ENCODE results near the gene C16orf86. TPM values are rescaled to one million over a fixed set of nuclear protein-coding genes. Genes with fewer than 3 reads are reported as not detected.

The C16orf86 gene
- total RNA-seq, 1 experiment from 2014 or later: 4.9 TPM

GRCh38 chr16:67666032-67666551 lies 522 bp upstream of the C16orf86 start (continued):
- TF ChIP-seq ZNF263 (CRISPR knock-in tag; IDR thresholded peaks at IDR 0.05; ENCODE audit: low read depth) (0 out of 2 replicates have a peak, but pooled peaks have one; percentile 10), TEAD4 (CRISPR knock-in tag; IDR thresholded peaks at IDR 0.05) (no peak), GABPB1 (CRISPR knock-in tag; IDR thresholded peaks at IDR 0.05) (no peak), ZNF232 (CRISPR knock-in tag; IDR thresholded peaks at IDR 0.05) (no peak), NR2C2 (CRISPR knock-in tag; IDR thresholded peaks at IDR 0.05) (no peak)

DNA sequence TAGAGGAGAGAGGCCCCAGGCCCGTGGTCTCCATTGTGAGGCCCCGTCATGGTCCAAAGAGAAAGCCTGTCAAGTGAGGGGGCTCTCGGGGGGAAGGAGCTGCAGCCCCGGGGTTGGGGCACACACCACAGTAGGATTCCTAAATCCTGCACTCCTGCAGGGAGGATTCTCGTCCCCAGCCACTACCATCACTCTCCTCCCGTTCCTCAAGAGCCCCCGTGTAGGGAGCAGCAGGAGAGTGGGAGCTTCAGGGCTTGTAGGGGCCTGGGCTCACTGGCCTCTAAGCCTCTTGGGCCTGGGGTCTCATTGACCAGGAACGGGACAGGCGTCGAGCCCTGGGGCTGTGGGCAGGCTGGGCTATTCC lies 821 bp downstream of the C16orf86 start:
- Mint-ChIP-seq H3K27me3 (ENCODE audit: low read depth) (peaks cover 6% of the 10 kb centered on the region), H3K4me3 (peak overlapping the region; percentile 84), H3K9me3 (no peaks in the 10 kb centered on the region), H3K4me1 (peaks cover 11% of the 10 kb centered on the region), H3K36me3 (no peaks in the 10 kb centered on the region), H3K27ac (no peak overlapping the region)
- CTCF ChIA-PET: interaction anchor here (0.6 to 10.3 kb wide), 21 partner anchors 14 to 383 kb away, joined by 3 to 137 read pairs (median 4); partner anchors contain the start of genes ATP6V0D1, CARMIL2, CENPT and GFOD2
- DNase-seq (ENCODE audit: low spot score) (no peak), ATAC-seq (no peak)
- TF ChIP-seq NFE2L1 (CRISPR knock-in tag; IDR thresholded peaks at IDR 0.05) (no peak), ETV6 (CRISPR knock-in tag; IDR thresholded peaks at IDR 0.05) (no peak), ZNF396 (CRISPR knock-in tag; IDR thresholded peaks at IDR 0.05; ENCODE audit: borderline replicate concordance) (no peak), GTF2I (CRISPR knock-in tag; conservative IDR thresholded peaks at IDR 0.05) (no peak), HMGA2 (CRISPR knock-in tag; IDR thresholded peaks at IDR 0.05) (no peak), GABPB1 (CRISPR knock-in tag; IDR thresholded peaks at IDR 0.05) (no peak), TP53 (CRISPR knock-in tag; IDR thresholded peaks at IDR 0.05) (no peak), NR1H2 (CRISPR knock-in tag; IDR thresholded peaks at IDR 0.05) (no peak), ZNF671 (CRISPR knock-in tag; IDR thresholded peaks at IDR 0.05) (no peak), JUN (CRISPR knock-in tag; IDR thresholded peaks at IDR 0.05) (no peak), SMAD3 (CRISPR knock-in tag; IDR thresholded peaks at IDR 0.05; ENCODE audit: borderline replicate concordance) (no peak), SOX15 (CRISPR knock-in tag; IDR thresholded peaks at IDR 0.05) (no peak)
- POLR2A ChIA-PET: no interaction called here

DNA sequence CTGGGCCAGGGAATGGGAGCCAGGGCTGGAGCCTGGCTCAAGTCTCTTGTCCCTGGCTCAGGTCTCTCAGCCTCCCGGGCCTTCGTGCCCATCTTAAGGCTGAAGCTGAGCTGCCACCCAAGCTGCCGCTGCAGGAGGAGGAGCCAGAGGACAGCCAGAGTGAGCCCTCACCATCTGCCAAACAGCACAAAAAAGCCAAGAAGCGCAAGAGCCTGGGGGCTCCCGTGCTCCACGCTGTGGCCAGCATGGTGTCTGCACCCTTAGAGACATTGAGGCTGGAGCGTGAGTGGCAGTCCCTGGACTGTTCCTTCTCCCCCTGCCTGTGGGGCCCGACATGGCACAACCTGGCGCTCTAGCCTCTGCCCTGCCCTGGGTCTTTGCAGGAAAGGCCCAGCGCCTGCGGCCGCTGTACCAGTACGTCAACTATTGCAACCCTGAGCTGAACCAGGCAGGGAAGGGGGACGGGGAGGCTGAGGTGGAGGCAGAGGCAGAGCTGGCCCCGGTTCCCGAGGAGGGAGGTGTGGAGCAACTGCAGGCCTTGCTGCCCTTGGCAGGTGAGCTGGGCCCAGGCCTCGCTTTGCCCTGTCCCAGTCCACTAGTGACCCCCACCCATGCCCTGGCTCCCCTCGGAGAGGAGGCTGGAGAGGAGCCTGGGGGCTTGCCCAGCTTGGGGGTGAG lies 1.3 kb downstream of the C16orf86 start:
- TF ChIP-seq JUN (CRISPR knock-in tag; IDR thresholded peaks at IDR 0.05) (no peak), PRRX2 (CRISPR knock-in tag; IDR thresholded peaks at IDR 0.05) (no peak), USF2 (CRISPR knock-in tag; IDR thresholded peaks at IDR 0.05) (no peak), ATF1 (CRISPR knock-in tag; IDR thresholded peaks at IDR 0.05) (no peak), GABPB1 (CRISPR knock-in tag; IDR thresholded peaks at IDR 0.05) (peak; percentile 34; the same call in 1 of the 2 replicates), AR (CRISPR knock-in tag; IDR thresholded peaks at IDR 0.05) (no peak), ZNF532 (CRISPR knock-in tag; IDR thresholded peaks at IDR 0.05; ENCODE audit: borderline replicate concordance) (no peak), IRF2 (CRISPR knock-in tag; IDR thresholded peaks at IDR 0.05; ENCODE audit: borderline replicate concordance, low read depth) (no peak)
- ATAC-seq (peak; percentile 66), DNase-seq (ENCODE audit: low spot score) (peak; percentile 82)
- no peaks in the 10 kb centered on the region for H3K36me3 Mint-ChIP-seq
- H3K27me3 Mint-ChIP-seq (ENCODE audit: low read depth): peaks cover 6% of the 10 kb centered on the region
- peaks cover 11% of the 10 kb centered on the region for H3K4me1 Mint-ChIP-seq
- H3K4me3 Mint-ChIP-seq: peak overlapping the region; percentile 84; the same call in 1 of the 2 replicates
- ChIA-PET CTCF (interaction anchor here (0.6 to 10.3 kb wide), 23 partner anchors 15 to 383 kb away, joined by 3 to 137 read pairs (median 4); partner anchors contain the start of genes ATP6V0D1, CARMIL2, CENPT and GFOD2), POLR2A (no interaction called here)
- no peaks in the 10 kb centered on the region for H3K9me3 Mint-ChIP-seq
- no peak overlapping the region for H3K27ac Mint-ChIP-seq

Data from WTC11 (cell line).